Measurements from ENCODE around the gene IBA57. TPM values are rescaled to one million over a fixed set of nuclear protein-coding genes. Genes with fewer than 3 reads are reported as not detected.
"Not testable (repeated sequence)": the region's sequence is repeated elsewhere in the genome, so short reads cannot be mapped to it uniquely, and the experiment has no call there.

The IBA57 gene
- total and polyA plus RNA-seq, 7 donors, result 2.9 to 14.0 (median 4.8) TPM

DNA sequence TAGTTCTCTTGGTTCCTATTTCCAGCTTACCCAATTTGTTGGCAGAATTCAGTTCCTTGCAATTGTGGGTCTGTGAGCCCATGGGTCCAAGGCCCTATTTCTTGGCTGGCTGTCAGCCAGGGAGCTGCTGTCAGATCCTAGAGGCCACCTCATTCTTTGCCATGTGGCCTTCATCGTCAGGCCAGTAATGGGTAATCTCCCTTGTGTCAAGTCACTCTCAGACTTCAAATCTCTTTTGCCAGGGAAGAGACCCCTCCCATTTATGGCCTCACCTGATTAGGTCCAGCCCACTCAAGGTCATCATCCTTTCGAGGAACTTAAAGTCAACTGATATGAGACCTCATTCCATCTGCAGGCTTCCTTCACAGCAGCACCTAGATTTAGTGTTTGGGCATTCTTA lies 60.1 kb downstream of the IBA57 start:
- no peak overlapping the region for H3K27ac ChIP-seq
- peaks cover 0 to 12% (median 0%) of the 10 kb centered on the region in 4 donors for H3K36me3 ChIP-seq
- intact Hi-C loops (cut with DNase I), result no loop called here
- no peak for DNase-seq
- WGBS, 2 donors, result 67 to 82% methylated on average over 2 of the region's 2 CpGs
- TF ChIP-seq EP300 (IDR thresholded peaks at IDR 0.05), result no peak
- TF ChIP-seq, protein P1, sequence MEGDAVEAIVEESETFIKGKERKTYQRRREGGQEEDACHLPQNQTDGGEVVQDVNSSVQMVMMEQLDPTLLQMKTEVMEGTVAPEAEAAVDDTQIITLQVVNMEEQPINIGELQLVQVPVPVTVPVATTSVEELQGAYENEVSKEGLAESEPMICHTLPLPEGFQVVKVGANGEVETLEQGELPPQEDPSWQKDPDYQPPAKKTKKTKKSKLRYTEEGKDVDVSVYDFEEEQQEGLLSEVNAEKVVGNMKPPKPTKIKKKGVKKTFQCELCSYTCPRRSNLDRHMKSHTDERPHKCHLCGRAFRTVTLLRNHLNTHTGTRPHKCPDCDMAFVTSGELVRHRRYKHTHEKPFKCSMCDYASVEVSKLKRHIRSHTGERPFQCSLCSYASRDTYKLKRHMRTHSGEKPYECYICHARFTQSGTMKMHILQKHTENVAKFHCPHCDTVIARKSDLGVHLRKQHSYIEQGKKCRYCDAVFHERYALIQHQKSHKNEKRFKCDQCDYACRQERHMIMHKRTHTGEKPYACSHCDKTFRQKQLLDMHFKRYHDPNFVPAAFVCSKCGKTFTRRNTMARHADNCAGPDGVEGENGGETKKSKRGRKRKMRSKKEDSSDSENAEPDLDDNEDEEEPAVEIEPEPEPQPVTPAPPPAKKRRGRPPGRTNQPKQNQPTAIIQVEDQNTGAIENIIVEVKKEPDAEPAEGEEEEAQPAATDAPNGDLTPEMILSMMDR (IDR thresholded peaks at IDR 0.05), result no peak
- TF ChIP-seq POLR2AphosphoS5 (IDR thresholded peaks at IDR 0.05), result no peak
- TF ChIP-seq POLR2A (IDR thresholded peaks at IDR 0.05), result no peak
- H3K9me3 ChIP-seq, result peaks cover 4 to 15% (median 8%) of the 10 kb centered on the region in 4 donors
- H3K4me3 ChIP-seq, result no peak overlapping the region
- H3K27me3 ChIP-seq, result no peaks in the 10 kb centered on the region
- H3K4me1 ChIP-seq, result no peaks in the 10 kb centered on the region

DNA sequence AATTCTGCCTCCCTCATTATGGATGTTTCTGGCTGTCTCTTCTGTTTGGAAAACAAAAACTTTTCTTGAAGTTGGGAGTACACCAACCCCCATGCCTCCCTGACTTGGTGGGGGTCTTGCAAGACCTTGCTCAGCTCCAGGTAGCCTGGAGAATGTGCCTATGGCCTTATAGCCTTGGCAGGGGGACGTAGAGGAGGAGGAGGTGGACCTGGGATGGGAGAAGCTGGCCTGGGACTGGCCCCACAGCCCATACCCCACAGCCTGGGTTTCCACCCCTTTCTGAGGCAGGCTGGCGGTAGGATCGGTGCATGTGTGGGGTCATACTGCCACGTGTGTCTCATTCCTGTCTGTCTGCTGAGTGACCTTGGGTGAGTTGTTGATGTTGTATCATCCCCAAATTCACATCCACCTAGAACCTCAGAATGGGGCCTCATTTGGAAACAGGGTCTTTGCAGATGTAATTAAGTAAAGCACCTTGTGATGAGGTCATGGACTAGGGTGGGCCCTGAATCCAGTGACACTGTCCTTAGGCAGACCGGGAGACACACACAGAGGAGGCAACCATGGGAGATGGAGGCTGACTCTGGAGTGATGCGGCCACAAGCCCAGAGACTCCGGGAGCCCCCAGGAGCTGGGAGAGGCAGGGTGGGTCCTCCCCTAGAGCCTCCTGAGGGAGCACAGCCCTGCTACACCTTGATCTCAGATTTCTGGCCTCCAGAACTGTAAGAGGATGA lies 60.7 kb downstream of the IBA57 start:
- Histone ChIP-seq H3K9me3 (peaks cover 4 to 15% (median 8%) of the 10 kb centered on the region in 4 donors), H3K4me1 (no peaks in the 10 kb centered on the region), H3K4me3 (no peak overlapping the region), H3K27ac (no peak overlapping the region), H3K36me3 (peaks cover 0 to 12% (median 0%) of the 10 kb centered on the region in 4 donors), H3K27me3 (no peaks in the 10 kb centered on the region)
- intact Hi-C loops (cut with DNase I), result no loop called here
- TF ChIP-seq POLR2A (IDR thresholded peaks at IDR 0.05) (no peak), EP300 (IDR thresholded peaks at IDR 0.05) (no peak), POLR2AphosphoS5 (IDR thresholded peaks at IDR 0.05) (no peak)
- TF ChIP-seq, protein P1 (IDR thresholded peaks at IDR 0.05), result no peak
- DNase-seq, result no peak
- WGBS, 2 donors, result 94 to 95% methylated on average over 7 of the region's 7 CpGs

DNA sequence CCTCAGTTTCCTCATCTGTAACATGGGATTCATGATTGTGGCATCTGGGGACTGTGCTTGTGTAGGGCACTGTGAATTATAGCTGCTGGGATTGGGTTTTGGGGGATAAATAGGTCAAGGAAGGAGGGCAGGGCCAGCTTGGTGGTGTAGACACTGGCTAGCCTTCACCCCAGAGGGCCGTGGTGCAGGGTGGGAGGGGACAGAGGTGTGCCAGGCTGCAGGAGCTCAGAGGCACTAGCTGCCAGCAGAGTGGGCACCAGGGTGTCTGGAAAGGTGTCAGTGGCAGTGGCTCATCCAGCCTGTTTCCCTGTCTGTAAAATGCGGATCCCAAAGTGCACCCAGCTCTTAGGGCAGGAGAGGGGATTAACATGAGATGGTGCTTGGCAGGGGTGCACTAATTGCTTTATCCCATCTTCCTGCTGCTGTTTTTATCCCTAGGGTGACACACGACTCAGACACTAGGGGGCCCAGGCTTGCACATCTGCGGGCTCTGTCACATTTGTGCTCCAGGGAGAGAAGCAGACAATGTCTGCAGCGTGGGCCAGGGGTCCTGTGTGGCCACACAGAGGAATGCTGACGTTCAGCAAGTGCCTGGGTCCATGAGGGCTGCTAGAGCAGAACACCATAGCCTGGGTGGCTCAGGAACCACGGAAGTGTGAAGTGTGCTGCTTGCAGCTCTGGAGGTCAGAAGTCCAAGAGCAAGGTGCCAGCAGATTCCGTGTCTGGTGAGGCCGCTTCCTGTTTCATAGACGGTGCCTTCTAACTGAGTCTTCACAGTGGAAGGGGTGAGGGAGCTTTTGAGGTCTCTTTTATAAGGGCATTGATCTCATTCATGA lies 61.6 kb downstream of the IBA57 start:
- Histone ChIP-seq H3K36me3 (peaks cover 0 to 12% (median 0%) of the 10 kb centered on the region in 4 donors), H3K4me3 (no peak overlapping the region), H3K27ac (no peak overlapping the region), H3K9me3 (peaks cover 4 to 15% (median 8%) of the 10 kb centered on the region in 4 donors), H3K4me1 (no peaks in the 10 kb centered on the region), H3K27me3 (no peaks in the 10 kb centered on the region)
- no peak for DNase-seq
- 14 to 62% methylated on average over 10 of the region's 10 CpGs for WGBS, 2 donors
- TF ChIP-seq POLR2A (IDR thresholded peaks at IDR 0.05) (no peak), EP300 (IDR thresholded peaks at IDR 0.05) (no peak), POLR2AphosphoS5 (IDR thresholded peaks at IDR 0.05) (no peak)
- TF ChIP-seq, protein P1 (IDR thresholded peaks at IDR 0.05), result no peak
- intact Hi-C loops (cut with DNase I), result no loop called here

DNA sequence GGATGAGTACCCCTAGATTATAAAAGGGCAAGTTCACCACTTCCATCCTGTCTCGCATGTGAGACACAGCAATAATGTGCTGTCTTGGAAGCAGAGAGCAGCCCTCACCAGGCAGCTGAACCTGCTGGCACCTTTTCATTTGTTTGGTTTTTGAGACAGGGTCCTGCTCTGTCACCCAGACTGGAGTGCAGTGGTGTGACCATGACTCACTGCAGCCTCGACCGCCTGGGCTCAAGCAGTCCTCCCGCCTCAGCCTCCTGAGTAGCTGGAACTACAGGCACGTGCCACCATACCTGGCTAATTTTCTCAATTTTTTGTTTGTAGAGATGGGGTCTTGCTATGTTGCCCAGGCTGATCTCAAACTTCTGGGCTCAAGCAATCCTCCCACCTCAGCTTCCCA lies 62.5 kb downstream of the IBA57 start:
- H3K4me1 ChIP-seq; H3K27me3 ChIP-seq; intact Hi-C loops (cut with DNase I); H3K4me3 ChIP-seq; DNase-seq; H3K27ac ChIP-seq: not testable (repeated sequence)
- Histone ChIP-seq H3K9me3 (peaks cover 4 to 15% (median 8%) of the 10 kb centered on the region in 4 donors), H3K36me3 (peaks cover 0 to 12% (median 0%) of the 10 kb centered on the region in 4 donors)
- WGBS, 2 donors, result 93 to 95% methylated on average over 5 of the region's 5 CpGs

DNA sequence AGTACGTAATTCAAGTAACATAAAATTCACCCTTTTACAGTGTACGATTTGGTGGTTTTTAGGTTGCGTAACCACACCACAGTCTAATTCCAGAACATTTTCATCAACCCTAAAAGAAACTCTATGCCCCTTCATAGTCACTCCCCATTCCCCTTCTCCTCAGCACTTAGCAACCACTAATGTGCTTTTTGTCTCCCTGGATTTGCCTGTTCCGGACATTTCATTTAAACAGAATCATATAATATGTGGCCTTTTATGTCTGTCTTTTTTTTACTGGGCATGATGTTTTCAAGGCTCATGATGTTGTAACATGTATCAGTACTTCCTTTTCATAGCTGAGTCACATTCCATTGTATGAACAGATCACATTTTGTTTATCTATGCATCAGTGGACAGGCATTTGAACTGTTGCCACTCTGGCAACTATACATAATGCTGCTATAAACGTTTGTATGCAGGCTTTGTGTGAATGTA lies 63.0 kb downstream of the IBA57 start:
- no peaks in the 10 kb centered on the region for H3K27me3 ChIP-seq
- TF ChIP-seq POLR2A (IDR thresholded peaks at IDR 0.05), result no peak
- TF ChIP-seq EP300 (IDR thresholded peaks at IDR 0.05), result no peak
- TF ChIP-seq, protein P1 (IDR thresholded peaks at IDR 0.05), result no peak
- intact Hi-C loops (cut with DNase I), result no loop called here
- H3K36me3 ChIP-seq, result peaks cover 0 to 12% (median 0%) of the 10 kb centered on the region in 4 donors
- no peak overlapping the region for H3K27ac ChIP-seq
- H3K9me3 ChIP-seq, result peaks cover 4 to 15% (median 8%) of the 10 kb centered on the region in 4 donors
- WGBS, 2 donors, result 75 to 82% methylated on average over 5 of the region's 5 CpGs
- no peak overlapping the region for H3K4me3 ChIP-seq
- no peaks in the 10 kb centered on the region for H3K4me1 ChIP-seq
- no peak for DNase-seq
